Nephron progenitor cell (in vitro differentiated cells): ENCODE measurements around the gene ANKRD17.
A peak's percentile ranks its signal among the peaks of the same experiment; 100 is the strongest.

Source experiments
- DNase-seq: peaks from one replicate; pipeline ENCODE4 v3.0.0; 2021
- H3K27ac Mint-ChIP-seq: 2 replicates; pipeline ENCODE4 v1.8.0; 2021; ENCODE audit warnings: mild to moderate bottlenecking, moderate library complexity, mixed read lengths
- H3K27me3 Mint-ChIP-seq: 2 replicates; pipeline ENCODE4 v1.8.0; 2021; ENCODE audit warnings: mild to moderate bottlenecking, low read depth, mixed read lengths; ENCODE audit not compliant: poor library complexity
- H3K36me3 Mint-ChIP-seq: 2 replicates; pipeline ENCODE4 v1.8.0; 2021; ENCODE audit warnings: low read depth, mixed read lengths
- H3K4me1 Mint-ChIP-seq: 2 replicates; pipeline ENCODE4 v1.8.0; 2021; ENCODE audit warnings: mixed read lengths
- H3K4me3 Mint-ChIP-seq: 2 replicates; pipeline ENCODE4 v1.8.0; 2021; ENCODE audit warnings: mild to moderate bottlenecking, moderate library complexity, mixed read lengths
- H3K9me3 Mint-ChIP-seq: 2 replicates; pipeline ENCODE4 v1.8.0; 2021; ENCODE audit warnings: mild to moderate bottlenecking, moderate library complexity, mixed read lengths
- CTCF ChIP-seq: fragments of 200-600 bp; sonication (generic); IDR thresholded peaks from 2 replicates; pipeline ENCODE4 v1.5.0; 2021; ENCODE audit warnings: antibody characterized with exemption

Gene ANKRD17

GRCh38 chr4:73251384-73251783 lies 7.2 kb downstream of the ANKRD17 start:
- peaks cover 58% of the 10 kb centered on the region for H3K36me3 Mint-ChIP-seq
- H3K4me3 Mint-ChIP-seq, result no peak overlapping the region
- DNase-seq, result no peak
- no peak for TF ChIP-seq CTCF
- peaks cover 30% of the 10 kb centered on the region for H3K4me1 Mint-ChIP-seq
- no peaks in the 10 kb centered on the region for H3K9me3 Mint-ChIP-seq
- H3K27me3 Mint-ChIP-seq, result no peaks in the 10 kb centered on the region
- no peak overlapping the region for H3K27ac Mint-ChIP-seq

- no peak for TF ChIP-seq CTCF
- peaks cover 66% of the 10 kb centered on the region for H3K36me3 Mint-ChIP-seq
- H3K4me1 Mint-ChIP-seq, result peaks cover 27% of the 10 kb centered on the region
- H3K4me3 Mint-ChIP-seq, result no peak overlapping the region
- no peak for DNase-seq
- H3K9me3 Mint-ChIP-seq, result no peaks in the 10 kb centered on the region
- H3K27ac Mint-ChIP-seq, result no peak overlapping the region
- no peaks in the 10 kb centered on the region for H3K27me3 Mint-ChIP-seq
Measured at GRCh38 chr4:73250642-73251041, 8.0 kb downstream of the ANKRD17 start.

- TF ChIP-seq CTCF, result no peak
- Mint-ChIP-seq H3K9me3 (no peaks in the 10 kb centered on the region), H3K4me1 (peaks cover 11% of the 10 kb centered on the region), H3K27me3 (no peaks in the 10 kb centered on the region), H3K36me3 (peaks cover 78% of the 10 kb centered on the region), H3K27ac (no peak overlapping the region), H3K4me3 (no peak overlapping the region)
- DNase-seq, result no peak
Measured at GRCh38 chr4:73248821-73249220, 9.8 kb downstream of the ANKRD17 start.

- Mint-ChIP-seq H3K27me3 (no peaks in the 10 kb centered on the region), H3K36me3 (peaks cover 78% of the 10 kb centered on the region), H3K27ac (no peak overlapping the region), H3K4me3 (no peak overlapping the region), H3K9me3 (no peaks in the 10 kb centered on the region), H3K4me1 (peaks cover 8% of the 10 kb centered on the region)
- TF ChIP-seq CTCF, result no peak
- no peak for DNase-seq
Measured at GRCh38 chr4:73248416-73248815, 10.2 kb downstream of the ANKRD17 start.

- Mint-ChIP-seq H3K27me3 (no peaks in the 10 kb centered on the region), H3K4me3 (no peak overlapping the region), H3K9me3 (no peaks in the 10 kb centered on the region), H3K27ac (no peak overlapping the region), H3K36me3 (peaks cover 73% of the 10 kb centered on the region), H3K4me1 (peaks cover 4% of the 10 kb centered on the region)
- TF ChIP-seq CTCF, result no peak
- no peak for DNase-seq
Measured at GRCh38 chr4:73247100-73247499, 11.5 kb downstream of the ANKRD17 start.

- peaks cover 4% of the 10 kb centered on the region for H3K4me1 Mint-ChIP-seq
- peak overlapping the region; percentile 15 for H3K27ac Mint-ChIP-seq
- no peaks in the 10 kb centered on the region for H3K27me3 Mint-ChIP-seq
- no peaks in the 10 kb centered on the region for H3K9me3 Mint-ChIP-seq
- peaks cover 69% of the 10 kb centered on the region for H3K36me3 Mint-ChIP-seq
- no peak for DNase-seq
- H3K4me3 Mint-ChIP-seq, result no peak overlapping the region
- no peak for TF ChIP-seq CTCF
Measured at GRCh38 chr4:73245955-73246354, 12.6 kb downstream of the ANKRD17 start.
